UCSD-AML1 (cell line): Measurements from ENCODE around the gene ATF6.

Source experiments
- DNase-seq: peaks from one replicate; lab custom pipeline; 2025; ENCODE audit not compliant: unreplicated experiment; lab: John Stamatoyannopoulos, UW

ATF6 gene

DNA sequence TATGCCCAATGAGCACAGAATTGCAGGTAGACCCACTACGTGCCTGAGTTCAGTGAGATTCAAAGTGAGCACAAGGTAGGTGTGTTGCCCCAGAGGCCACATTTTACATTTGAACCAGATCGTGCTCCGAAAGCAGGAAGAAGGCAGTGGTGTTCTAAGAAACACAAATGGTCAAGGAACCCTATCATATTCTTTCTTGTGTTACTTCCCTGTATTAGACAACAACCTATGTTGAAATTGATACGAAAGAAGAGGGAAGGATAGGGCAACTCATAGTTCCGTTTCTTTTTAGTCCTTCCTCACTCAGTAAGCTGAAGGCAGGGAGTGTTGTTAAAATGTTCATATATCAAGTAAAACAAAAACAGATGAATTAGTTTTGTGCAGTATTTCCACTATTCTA, 223.7 kb downstream of the ATF6 start:
- DNase-seq, result no peak

DNA sequence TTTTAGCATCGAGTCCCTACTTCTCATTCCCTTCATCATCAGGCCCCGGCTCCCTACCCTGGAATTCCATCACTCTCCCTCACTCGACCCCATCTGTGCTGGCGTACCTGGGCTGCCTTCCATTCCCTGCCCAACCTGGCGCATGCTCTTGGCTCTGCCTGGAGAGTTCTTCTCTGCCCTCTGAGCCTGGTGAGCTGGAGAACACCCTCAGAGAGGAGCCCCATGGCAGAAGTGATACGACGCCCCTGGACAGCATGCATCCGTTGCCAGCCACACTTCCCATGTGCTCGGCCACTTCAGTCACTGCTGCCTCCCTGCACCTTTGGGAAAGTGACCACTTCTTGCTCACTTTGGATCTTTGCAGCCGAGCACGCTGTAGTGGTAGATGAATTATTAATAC, 227.5 kb downstream of the ATF6 start:
- DNase-seq, result no peak

DNA sequence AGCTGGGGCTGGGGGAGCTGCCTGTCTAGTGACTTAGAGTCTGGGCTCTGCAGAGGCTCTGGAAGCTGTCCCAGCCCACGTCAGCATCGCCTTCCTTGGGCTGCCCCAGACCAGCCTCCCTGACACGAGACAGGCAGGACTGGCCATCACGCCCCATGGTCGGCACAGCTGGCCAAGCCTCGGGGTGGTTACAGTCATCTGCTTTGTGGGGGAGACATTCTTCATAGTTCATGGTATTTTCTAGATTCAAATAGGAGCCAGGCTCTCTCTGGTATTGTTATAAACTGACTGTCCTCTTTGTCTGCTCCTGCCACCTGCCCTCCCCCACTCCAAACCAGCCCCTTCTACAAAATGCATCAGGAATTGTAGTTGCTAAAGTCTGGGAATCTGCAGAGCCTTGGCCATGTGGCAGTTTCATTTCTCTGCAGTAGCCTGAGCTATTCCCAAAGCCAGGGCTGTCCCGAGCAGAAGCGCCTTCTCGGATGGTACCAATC, 228.1 kb downstream of the ATF6 start:
- no peak for DNase-seq

- no peak for DNase-seq
These were observed 231.0 kb downstream of the ATF6 start for GRCh38 chr1:161997152-161997551.

DNA sequence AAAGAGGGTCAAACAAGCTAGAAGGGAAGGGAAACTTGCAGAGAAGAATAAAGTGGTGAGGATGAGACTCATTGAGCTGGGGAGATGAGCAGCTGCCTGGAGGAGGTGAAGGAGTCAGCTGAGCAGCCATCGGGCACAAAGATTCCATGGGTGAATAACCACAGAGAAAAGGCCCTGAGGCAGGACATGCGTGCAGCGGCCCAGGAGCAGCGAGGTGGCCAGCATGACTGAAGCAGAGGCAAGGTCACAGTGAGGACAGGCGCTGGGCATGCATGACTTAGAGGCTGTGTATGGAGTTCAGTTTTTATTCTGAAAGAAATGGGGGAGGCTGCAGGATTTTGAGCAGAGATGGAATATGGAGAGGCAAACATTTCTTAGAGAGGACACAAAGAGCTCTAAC, 232.7 kb downstream of the ATF6 start:
- DNase-seq, result no peak

DNA sequence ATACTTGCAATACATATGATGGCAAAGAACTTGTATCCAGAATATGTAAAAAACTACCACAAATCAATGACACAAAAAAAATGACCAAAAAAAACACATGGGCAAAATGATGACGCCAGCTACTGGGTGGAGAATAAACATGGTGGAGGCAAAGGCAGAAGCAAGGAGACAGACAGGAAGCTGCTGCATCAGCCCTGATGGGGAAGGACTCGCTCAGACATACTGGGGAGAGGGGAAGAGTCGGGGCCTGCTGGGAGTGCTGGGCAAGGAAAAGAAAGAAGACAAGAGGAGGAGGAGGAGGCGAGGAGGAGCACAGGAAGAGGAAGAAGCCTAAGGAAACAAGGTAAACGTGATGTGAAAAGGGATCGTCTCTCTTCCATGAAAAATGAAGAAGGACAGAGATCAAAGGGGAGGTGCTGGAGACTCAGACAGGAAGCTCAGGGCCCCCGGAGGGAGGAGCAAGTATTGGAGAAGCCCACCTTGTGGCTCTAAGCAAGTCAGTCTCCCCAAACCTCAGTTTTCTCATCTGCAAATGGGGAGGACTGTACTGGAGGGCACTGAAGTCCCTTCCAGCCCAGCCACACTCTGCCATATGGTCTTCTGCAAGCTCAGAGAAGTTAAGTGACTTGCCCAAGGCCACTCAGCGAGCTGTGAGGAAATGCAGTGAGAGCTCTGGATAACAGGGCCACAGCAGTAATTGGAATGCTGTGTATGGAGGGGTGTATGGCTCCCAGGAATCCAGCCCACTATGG, 233.4 kb downstream of the ATF6 start:
- DNase-seq, result no peak

GRCh38 chr1:162000053-162000420, 233.9 kb downstream of the ATF6 start:
- DNase-seq, result no peak

- DNase-seq, result no peak
These were observed 237.1 kb downstream of the ATF6 start for GRCh38 chr1:162003061-162003829.

DNA sequence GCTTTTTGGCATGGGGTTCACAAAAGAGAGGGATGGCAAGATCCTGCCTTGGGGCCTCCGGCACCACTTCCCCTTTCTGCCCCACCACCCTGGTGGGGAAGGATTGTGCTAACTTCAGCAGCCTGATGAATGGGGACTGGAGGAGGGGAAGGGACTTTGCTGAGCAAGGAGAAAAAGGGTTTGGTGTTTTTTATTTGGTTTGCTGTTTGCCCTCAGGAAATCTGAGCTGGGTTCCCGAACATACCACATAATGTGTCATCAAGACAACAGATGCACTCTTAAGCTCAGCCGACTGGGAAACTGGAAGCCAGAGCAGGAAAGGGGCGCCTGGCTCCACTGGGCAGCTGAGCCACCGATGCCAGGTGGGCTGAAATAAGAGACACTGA, 237.7 kb downstream of the ATF6 start:
- DNase-seq, result peak; percentile 55

- DNase-seq, result peak; percentile 28
These were observed 238.4 kb downstream of the ATF6 start for GRCh38 chr1:162004441-162004950.

DNA sequence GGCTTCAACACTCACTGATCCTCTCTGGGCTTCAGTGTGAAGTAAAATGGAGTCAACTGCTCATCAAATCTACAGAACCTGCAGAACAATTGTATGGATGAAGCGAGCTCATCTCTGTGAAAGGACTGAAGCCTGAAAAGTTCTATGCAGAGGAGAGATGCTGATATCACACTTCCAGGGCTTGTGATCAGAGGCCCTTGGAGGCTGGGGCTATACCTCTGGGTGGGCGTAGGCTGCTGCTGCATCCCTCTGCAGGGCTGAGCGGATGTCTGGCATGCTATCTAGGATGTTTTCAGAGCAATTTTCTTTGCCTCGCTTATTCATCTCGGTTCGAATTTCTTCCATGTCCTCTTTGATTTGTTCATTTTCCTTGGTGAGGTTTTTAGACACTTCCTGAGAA, 240.0 kb downstream of the ATF6 start:
- DNase-seq, result no peak

DNA sequence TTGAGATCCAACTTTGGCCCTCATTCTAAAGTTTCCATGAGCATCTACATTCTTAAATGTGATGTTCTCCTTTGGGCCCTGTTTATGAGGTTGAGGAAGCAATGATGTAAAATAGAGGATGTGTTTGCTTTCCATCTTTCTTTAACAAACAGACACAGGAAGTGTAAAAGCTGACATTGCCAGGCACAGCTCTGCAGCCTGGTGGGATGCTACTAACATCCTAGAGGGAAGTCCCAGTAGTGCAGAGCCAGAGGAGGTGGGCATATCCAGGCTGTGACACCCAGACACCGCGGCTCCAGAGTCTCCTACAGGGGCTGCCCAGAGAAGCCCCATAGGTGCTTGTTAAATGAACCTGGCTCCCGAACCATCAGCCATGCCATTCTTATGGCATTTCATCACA, 241.3 kb downstream of the ATF6 start:
- no peak for DNase-seq

DNA sequence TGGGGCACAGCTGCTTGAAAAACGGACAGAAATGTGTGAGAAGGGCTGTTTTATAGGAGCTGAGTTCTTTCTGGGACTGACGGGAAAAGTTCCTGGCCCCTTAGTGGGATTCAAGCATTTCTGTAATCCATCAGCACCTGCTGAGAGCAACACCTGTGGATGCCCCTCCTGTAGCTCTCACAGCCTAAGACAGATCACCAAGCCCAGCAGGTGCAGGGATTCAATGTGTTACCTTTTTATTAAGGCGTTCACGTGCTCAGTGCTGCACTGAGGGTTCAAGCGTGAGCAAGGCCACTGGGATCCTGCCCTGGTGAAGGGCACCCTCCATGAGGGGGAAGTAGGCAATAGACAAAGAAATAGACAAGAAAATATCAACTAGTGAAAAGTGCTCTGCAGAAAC, 242.7 kb downstream of the ATF6 start:
- DNase-seq, result no peak

- DNase-seq, result no peak
These were observed 243.5 kb downstream of the ATF6 start for GRCh38 chr1:162009501-162010174.

DNA sequence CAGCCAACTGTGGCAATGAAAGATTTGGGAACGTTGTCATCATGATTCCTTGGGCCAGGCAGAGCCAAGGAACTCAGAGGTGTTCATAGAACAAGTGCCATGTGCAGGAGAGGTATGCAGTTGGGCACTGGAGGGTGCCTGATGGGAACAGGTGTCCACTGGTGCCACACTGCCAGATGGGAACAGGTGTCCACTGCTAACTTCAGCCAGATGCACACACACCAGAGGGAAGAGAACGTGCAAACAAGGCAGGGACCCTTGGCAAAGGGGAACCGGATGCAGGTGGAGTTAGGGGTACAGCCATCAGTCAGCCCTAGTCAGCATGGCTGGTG, 244.0 kb downstream of the ATF6 start:
- DNase-seq, result no peak

- no peak for DNase-seq
These were observed 245.4 kb downstream of the ATF6 start for GRCh38 chr1:162011337-162012012.

- no peak for DNase-seq
These were observed 247.2 kb downstream of the ATF6 start for GRCh38 chr1:162013289-162013688.
